NB4 (cell line): ENCODE results near the gene TMEM18.

Experiments used
- CTCF ChIP-seq: IDR thresholded peaks from one replicate; pipeline ENCODE4 v1.5.1; 2012; ENCODE audit warnings: low read depth, low read length
- TF ChIP-seq, protein P1 (sequence below): IDR thresholded peaks from 2 replicates; pipeline ENCODE4 v1.6.1; 2011; ENCODE audit warnings: low read depth, low read length

DNA sequence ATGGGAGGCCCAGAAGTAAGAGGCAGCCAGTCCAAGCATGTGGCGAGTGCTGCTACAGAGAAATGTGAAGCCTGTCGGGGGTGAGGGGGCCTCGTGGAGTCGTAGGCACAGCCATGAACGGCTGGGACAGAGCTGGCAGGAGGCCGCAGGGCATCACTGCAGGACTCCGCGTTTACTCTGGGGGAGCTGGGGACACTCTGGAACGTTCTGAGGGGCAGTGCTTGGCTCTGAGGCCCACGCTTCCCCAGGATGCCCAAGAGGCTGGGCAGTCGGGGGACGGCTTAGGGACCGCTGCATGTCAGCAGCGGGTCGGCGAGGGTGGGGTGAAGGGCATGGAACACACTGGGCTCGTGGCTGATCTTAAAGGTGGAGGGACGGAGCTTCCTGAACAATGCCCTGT is 6.6 kb downstream of the TMEM18 start:
- no peak for TF ChIP-seq CTCF
- TF ChIP-seq, protein P1, sequence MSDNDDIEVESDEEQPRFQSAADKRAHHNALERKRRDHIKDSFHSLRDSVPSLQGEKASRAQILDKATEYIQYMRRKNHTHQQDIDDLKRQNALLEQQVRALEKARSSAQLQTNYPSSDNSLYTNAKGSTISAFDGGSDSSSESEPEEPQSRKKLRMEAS, result no peak
